A549 (cell line): ENCODE results near the gene MT1B. TPM values are rescaled to one million over a fixed set of nuclear protein-coding genes. Genes with fewer than 3 reads are reported as not detected.

Experiments
- ATAC-seq, 2 experiments: fragments of 200-7000 bp in 1 of 2; fragments of >200 bp in 1 of 2; cut with Nextera tagmentation in 1 of 2; cut with Tn5 transposase in 1 of 2; 3 replicates each; pipeline versions ENCODE4 v1.8.0 to v1.9.1; 2018 to 2020; ENCODE audit warnings: mild to moderate bottlenecking in 1 of 2, moderate library complexity in 1 of 2
- CTCF ChIA-PET: fragments of 300-600 bp; sonication (Branson Sonifier 250); formaldehyde crosslinking; extraction: SDS; loops from one replicate; lab custom pipeline; 2021; ENCODE audit warnings: antibody characterized with exemption, inconsistent platforms; lab: Yijun Ruan, JAX
- POLR2A ChIA-PET: fragments of 350-600 bp; formaldehyde crosslinking; extraction: SDS; loops from one replicate; lab custom pipeline; 2021; ENCODE audit warnings: antibody characterized with exemption, inconsistent platforms; lab: Yijun Ruan, JAX
- DNase-seq, 2 experiments: peaks; one replicate each; pipeline versions ENCODE4 v3.0.0 to v3.0.0-alpha.2; 2011 to 2016; ENCODE audit warnings: low read depth in 1 of 2, low spot score in 1 of 2
- FAIRE-seq: peaks from 2 replicates; lab custom pipeline; 2011; peaks lifted over from hg19 to GRCh38; lab: Jason Lieb, UNC
- H3K27ac ChIP-seq, 2 experiments: fragments of >200 bp; sonication (Bioruptor Twin); formaldehyde crosslinking; 3 replicates each; pipeline ENCODE4 v1.5.1; 2016 to 2017
- H3K4me1 ChIP-seq: fragments of >200 bp; sonication (Bioruptor Twin); formaldehyde crosslinking; 3 replicates; pipeline ENCODE4 v1.6.1; 2016
- H3K4me2 ChIP-seq: fragments of >200 bp; sonication (Bioruptor Twin); formaldehyde crosslinking; 3 replicates; pipeline ENCODE4 v1.6.1; 2016
- H3K4me3 ChIP-seq: fragments of >200 bp; sonication (Bioruptor Twin); formaldehyde crosslinking; 3 replicates; pipeline ENCODE4 v1.5.1; 2016
- H3K9me3 ChIP-seq: fragments of >200 bp; sonication (Bioruptor Twin); formaldehyde crosslinking; 3 replicates; pipeline ENCODE4 v1.6.1; 2016
- ATOH8 ChIP-seq: fragments of 250-450 bp; sonication (Bioruptor Pico); IDR thresholded peaks from 2 replicates; pipeline ENCODE4 v1.5.0; 2020; ENCODE audit warnings: low read depth, mild to moderate bottlenecking, moderate library complexity
- BCL3 ChIP-seq: fragments of >200 bp; sonication (Bioruptor Twin); formaldehyde crosslinking; IDR thresholded peaks from 3 replicates; pipeline ENCODE4 v1.6.1; 2016
- CEBPB ChIP-seq, 2 experiments: fragments of >200 bp in 1 of 2; sonication (Bioruptor Twin) in 1 of 2; formaldehyde crosslinking in 1 of 2; IDR thresholded peaks; 2 replicates each; pipeline ENCODE4 v1.6.1; 2012 to 2016
- CHD2 ChIP-seq: fragments of 150-350 bp; IDR thresholded peaks from 2 replicates; pipeline ENCODE4 v1.6.1; 2014; ENCODE audit warnings: low read length; ENCODE audit not compliant: partially characterized antibody
- E2F6 ChIP-seq: IDR thresholded peaks from 2 replicates; pipeline ENCODE4 v1.6.1; 2012; ENCODE audit warnings: low read depth, borderline replicate concordance
- FOSB ChIP-seq: fragments of 250-450 bp; sonication (Bioruptor Pico); IDR thresholded peaks from 2 replicates; pipeline ENCODE4 v1.5.0; 2020; ENCODE audit warnings: mild to moderate bottlenecking, moderate library complexity
- HMGXB4 ChIP-seq: fragments of 250-450 bp; sonication (Bioruptor Pico); IDR thresholded peaks from 2 replicates; pipeline ENCODE4 v1.5.0; 2021; ENCODE audit warnings: mild to moderate bottlenecking, moderate library complexity, borderline replicate concordance
- HOXA7 ChIP-seq: fragments of 250-450 bp; sonication (Bioruptor Pico); IDR thresholded peaks from 2 replicates; pipeline ENCODE4 v1.5.0; 2020; ENCODE audit warnings: mild to moderate bottlenecking, moderate library complexity
- HOXB13 ChIP-seq: fragments of 250-450 bp; sonication (Bioruptor Pico); IDR thresholded peaks from 2 replicates; pipeline ENCODE4 v1.5.0; 2020; ENCODE audit warnings: low read depth, mild to moderate bottlenecking, moderate library complexity
- JUNB ChIP-seq: fragments of >200 bp; sonication (Bioruptor Twin); formaldehyde crosslinking; IDR thresholded peaks from 2 replicates; pipeline ENCODE4 v1.6.1; 2016
- KDM1A ChIP-seq: fragments of 200-600 bp; sonication (generic); IDR thresholded peaks from 2 replicates; pipeline ENCODE4 v1.6.1; 2016; ENCODE audit warnings: low read depth, mild to moderate bottlenecking
- MYC ChIP-seq: IDR thresholded peaks from 2 replicates; pipeline ENCODE4 v1.6.1; 2012; ENCODE audit warnings: mild to moderate bottlenecking, inconsistent platforms, low read length, improper control_type of control experiment, borderline replicate concordance
- NFE2L2 ChIP-seq: fragments of 150-350 bp; conservative IDR thresholded peaks from 2 replicates; pipeline ENCODE4 v1.6.1; 2014; ENCODE audit warnings: low read length
- NR3C1 ChIP-seq: fragments of >200 bp; sonication (Bioruptor Twin); formaldehyde crosslinking; IDR thresholded peaks from 3 replicates; pipeline ENCODE4 v1.6.1; 2017
- POLR2A ChIP-seq: IDR thresholded peaks from 2 replicates; pipeline ENCODE4 v1.6.1; 2012; ENCODE audit warnings: mild to moderate bottlenecking, low read length
- POLR2AphosphoS2 ChIP-seq: conservative IDR thresholded peaks from 2 replicates; pipeline ENCODE4 v1.6.1; 2012; ENCODE audit warnings: low read length, improper control_type of control experiment, inconsistent platforms
- RAD21 ChIP-seq, 2 experiments: fragments of >200 bp in 1 of 2; sonication (Bioruptor Twin) in 1 of 2; formaldehyde crosslinking in 1 of 2; IDR thresholded peaks in 1 of 2; conservative IDR thresholded peaks in 1 of 2; 2 replicates in 1 of 2; 3 replicates in 1 of 2; pipeline ENCODE4 v1.6.1; 2012 to 2018; ENCODE audit warnings: inconsistent platforms in 1 of 2
- RARB ChIP-seq: fragments of 250-450 bp; sonication (Bioruptor Pico); IDR thresholded peaks from 2 replicates; pipeline ENCODE4 v1.8.0; 2021; ENCODE audit warnings: mild to moderate bottlenecking, moderate library complexity
- RCOR1 ChIP-seq: fragments of 150-350 bp; IDR thresholded peaks from 2 replicates; pipeline ENCODE4 v1.6.1; 2014; ENCODE audit warnings: antibody characterized with exemption, low read length, low read depth
- RNF2 ChIP-seq: fragments of 200-600 bp; sonication (generic); IDR thresholded peaks from 2 replicates; pipeline ENCODE4 v1.6.1; 2016; ENCODE audit warnings: low read depth, mild to moderate bottlenecking, antibody characterized with exemption, moderate library complexity, borderline replicate concordance
- TP53 ChIP-seq: fragments of 250-450 bp; sonication (Bioruptor Pico); IDR thresholded peaks from 2 replicates; pipeline ENCODE4 v1.5.0; 2021; ENCODE audit warnings: mild to moderate bottlenecking, moderate library complexity
- ZC3H11A ChIP-seq: fragments of 450-650 bp; IDR thresholded peaks from 2 replicates; pipeline ENCODE4 v1.6.1; 2014; ENCODE audit warnings: antibody characterized with exemption, mild to moderate bottlenecking
- ZFP36 ChIP-seq: fragments of 450-650 bp; IDR thresholded peaks from 2 replicates; pipeline ENCODE4 v1.6.1; 2014; ENCODE audit warnings: borderline replicate concordance; ENCODE audit not compliant: partially characterized antibody
- WGBS: methylation state at CpG from one replicate; pipeline ENCODE4 v1.1.6; 2017; ENCODE audit errors: missing lambda C conversion rate; 5-methylcytosine and 5-hydroxymethylcytosine counted together
- polyA plus RNA-seq, 4 experiments: library from polyadenylated mRNA; depleted of rRNA in 3 of 4; stranded (reverse); fragments of >200 nt; fragmentation: RNase III in 1 of 4; extraction: RNeasy Plus Mini Kit Qiagen cat#74134 plus additional on column Dnase treatment in 1 of 4; gene quantifications; 2 replicates in 3 of 4; 3 replicates in 1 of 4; pipeline ENCODE4 v1.2.3, GENCODE V29; 2011 to 2017

Gene MT1B
- polyA plus RNA-seq, 2 of the 4 experiments (the other 2 are of a cell fraction), result not detected

GRCh38 chr16:56647641-56648431 is 3.9 kb upstream of the MT1B start:
- ATAC-seq (no peak), FAIRE-seq (no peak), DNase-seq (no peak)
- H3K9me3 ChIP-seq, result no peaks in the 10 kb centered on the region
- H3K4me3 ChIP-seq, result no peak overlapping the region
- ChIA-PET CTCF (interaction anchor here (1.5 to 25.6 kb wide), 2 partner anchors 38 to 54 kb away, joined by 3 to 340 read pairs; partner anchors contain the start of gene MT2A), POLR2A (no interaction called here)
- H3K4me1 ChIP-seq, result peaks cover 16% of the 10 kb centered on the region
- H3K27ac ChIP-seq, result no peak overlapping the region
- WGBS, result 76% methylated on average over 32 of the region's 33 CpGs
- H3K4me2 ChIP-seq, result no peak overlapping the region
- TF ChIP-seq RARB (CRISPR knock-in tag) (no peak), RCOR1 (no peak), KDM1A (no peak), POLR2AphosphoS2 (no peak), HOXB13 (CRISPR knock-in tag) (no peak), E2F6 (no peak), CEBPB (IDR thresholded peaks at IDR 0.05) (no peak), NFE2L2 (no peak), TP53 (no peak), FOSB (CRISPR knock-in tag) (no peak), RAD21 (conservative IDR thresholded peaks at IDR 0.05 in 1 of 2, IDR thresholded peaks at IDR 0.05 in 1 of 2) (no peak), POLR2A (no peak)

GRCh38 chr16:56649271-56649670 is 2.4 kb upstream of the MT1B start:
- DNase-seq (no peak), ATAC-seq (no peak), FAIRE-seq (no peak)
- TF ChIP-seq POLR2A (no peak), MYC (no peak)
- CTCF ChIA-PET, result interaction anchor here (25.6 kb wide), 1 partner anchor 40 kb away, joined by 340 read pairs; the partner anchor contains the start of gene MT2A
- no peak overlapping the region for H3K27ac ChIP-seq
- POLR2A ChIA-PET, result no interaction called here
- no peak overlapping the region for H3K4me3 ChIP-seq
- H3K9me3 ChIP-seq, result no peaks in the 10 kb centered on the region
- peaks cover 8% of the 10 kb centered on the region; the same call in 2 of the 3 replicates for H3K4me1 ChIP-seq
- WGBS, result 79% methylated on average over 2 of the region's 2 CpGs
- H3K4me2 ChIP-seq, result no peak overlapping the region

- FAIRE-seq, result no peak
- Histone ChIP-seq H3K27ac (no peak overlapping the region), H3K4me3 (no peak overlapping the region), H3K9me3 (no peaks in the 10 kb centered on the region), H3K4me1 (peaks cover 8% of the 10 kb centered on the region; the same call in 1 of the 3 replicates), H3K4me2 (no peak overlapping the region)
- DNase-seq, result peak in 1 of 2 experiments; percentile 10
- POLR2A ChIA-PET, result no interaction called here
- 43% methylated on average over 3 of the region's 3 CpGs for WGBS
- CTCF ChIA-PET, result interaction anchor here (25.6 kb wide), 1 partner anchor 40 kb away, joined by 340 read pairs; the partner anchor contains the start of gene MT2A
- TF ChIP-seq NR3C1 (no peak), RNF2 (no peak), ATOH8 (CRISPR knock-in tag) (no peak), HMGXB4 (CRISPR knock-in tag) (no peak), BCL3 (no peak), ZC3H11A (no peak), ZFP36 (no peak), CHD2 (no peak), HOXA7 (no peak), JUNB (no peak)
- no peak for ATAC-seq
Observed at GRCh38 chr16:56649820-56650219, 1.9 kb upstream of the MT1B start.
